Measurements from ENCODE around the gene PIANP. TPM values are rescaled to one million over a fixed set of nuclear protein-coding genes. Genes with fewer than 3 reads are reported as not detected.
"Not testable (repeated sequence)": the region's sequence is repeated elsewhere in the genome, so short reads cannot be mapped to it uniquely, and the experiment has no call there.

Gene PIANP
- polyA plus RNA-seq, result under 1 TPM; 0.10 to 0.28 TPM

GRCh38 chr12:6700646-6701051 is at the start of gene PIANP:
Gene PIANP (minus strand): TSS chr12:6700815. CDS start chr12:6698061, 2,754 bp downstream.
- Histone ChIP-seq H3K36me3 (ENCODE audit: control insufficient read depth in 2 of 2, insufficient read depth in 2 of 2, low read length in 1 of 2) (no peaks in the 10 kb centered on the region), H3K9me3 (ENCODE audit: control insufficient read depth in 2 of 2, insufficient read depth in 1 of 2, low read depth in 1 of 2, low read length in 1 of 2) (no peaks in the 10 kb centered on the region), H3K4me1 (ENCODE audit: control insufficient read depth in 2 of 2, insufficient read depth in 2 of 2, low read length in 1 of 2) (peaks cover 3 to 7% of the 10 kb centered on the region in 2 donors), H3K27me3 (ENCODE audit: control insufficient read depth in 1 of 2, insufficient read depth in 2 of 2, low read length in 2 of 2) (peaks cover 2 to 18% of the 10 kb centered on the region in 2 donors), H3K27ac (ENCODE audit: low read depth in 2 of 2, low read length in 1 of 2) (no peak within 1 kb of the TSS), H3K4me3 (ENCODE audit: low read depth in 1 of 2, low read length in 2 of 2) (peak within 1 kb of the TSS; percentile 33 to 41)
- 0 to 1% methylated on average over 11 to 42 of the region's 43 CpGs for WGBS, 2 donors

- Histone ChIP-seq H3K36me3 (ENCODE audit: control insufficient read depth in 2 of 2, insufficient read depth in 2 of 2, low read length in 1 of 2) (peaks cover 7 to 47% of the 10 kb centered on the region in 2 donors), H3K4me1 (ENCODE audit: control insufficient read depth in 2 of 2, insufficient read depth in 2 of 2, low read length in 1 of 2) (peaks cover 0 to 4% of the 10 kb centered on the region in 2 donors), H3K27me3 (ENCODE audit: control insufficient read depth in 1 of 2, insufficient read depth in 2 of 2, low read length in 2 of 2) (no peaks in the 10 kb centered on the region), H3K27ac (ENCODE audit: low read depth in 2 of 2, low read length in 1 of 2) (no peak overlapping the region), H3K9me3 (ENCODE audit: control insufficient read depth in 2 of 2, insufficient read depth in 1 of 2, low read depth in 1 of 2, low read length in 1 of 2) (no peaks in the 10 kb centered on the region), H3K4me3 (ENCODE audit: low read depth in 1 of 2, low read length in 2 of 2) (no peak overlapping the region)
- 93 to 95% methylated on average over 28 of the region's 28 CpGs for WGBS, 2 donors
These were observed 48.1 kb upstream of the PIANP start for GRCh38 chr12:6748761-6749160.

- no peak overlapping the region for H3K27ac ChIP-seq (ENCODE audit: low read depth in 2 of 2, low read length in 1 of 2)
- WGBS, 2 donors, result 67 to 70% methylated on average over 4 of the region's 4 CpGs
- no peaks in the 10 kb centered on the region for H3K27me3 ChIP-seq (ENCODE audit: control insufficient read depth in 1 of 2, insufficient read depth in 2 of 2, low read length in 2 of 2)
- peaks cover 7 to 47% of the 10 kb centered on the region in 2 donors for H3K36me3 ChIP-seq (ENCODE audit: control insufficient read depth in 2 of 2, insufficient read depth in 2 of 2, low read length in 1 of 2)
- H3K9me3 ChIP-seq (ENCODE audit: control insufficient read depth in 2 of 2, insufficient read depth in 1 of 2, low read depth in 1 of 2, low read length in 1 of 2), result no peaks in the 10 kb centered on the region
- peaks cover 0 to 4% of the 10 kb centered on the region in 2 donors for H3K4me1 ChIP-seq (ENCODE audit: control insufficient read depth in 2 of 2, insufficient read depth in 2 of 2, low read length in 1 of 2)
- no peak overlapping the region for H3K4me3 ChIP-seq (ENCODE audit: low read depth in 1 of 2, low read length in 2 of 2)
These were observed 46.6 kb upstream of the PIANP start for GRCh38 chr12:6747216-6747615.

- Histone ChIP-seq H3K27me3 (ENCODE audit: control insufficient read depth in 1 of 2, insufficient read depth in 2 of 2, low read length in 2 of 2) (no peaks in the 10 kb centered on the region), H3K36me3 (ENCODE audit: control insufficient read depth in 2 of 2, insufficient read depth in 2 of 2, low read length in 1 of 2) (peaks cover 7 to 44% of the 10 kb centered on the region in 2 donors), H3K4me3 (ENCODE audit: low read depth in 1 of 2, low read length in 2 of 2) (no peak overlapping the region), H3K9me3 (ENCODE audit: control insufficient read depth in 2 of 2, insufficient read depth in 1 of 2, low read depth in 1 of 2, low read length in 1 of 2) (no peaks in the 10 kb centered on the region), H3K4me1 (ENCODE audit: control insufficient read depth in 2 of 2, insufficient read depth in 2 of 2, low read length in 1 of 2) (no peaks in the 10 kb centered on the region), H3K27ac (ENCODE audit: low read depth in 2 of 2, low read length in 1 of 2) (peak overlapping the region in 1 of 2 donors; percentile 6)
- 50 to 55% methylated on average over 13 of the region's 13 CpGs for WGBS, 2 donors
These were observed 45.3 kb upstream of the PIANP start for GRCh38 chr12:6745741-6746525.

- WGBS, 2 donors, result 60 to 63% methylated on average over 7 of the region's 7 CpGs
- not testable (repeated sequence) for H3K4me3 ChIP-seq (ENCODE audit: low read depth in 1 of 2, low read length in 2 of 2); H3K27ac ChIP-seq (ENCODE audit: low read depth in 2 of 2, low read length in 1 of 2); H3K27me3 ChIP-seq (ENCODE audit: control insufficient read depth in 1 of 2, insufficient read depth in 2 of 2, low read length in 2 of 2); H3K9me3 ChIP-seq (ENCODE audit: control insufficient read depth in 2 of 2, insufficient read depth in 1 of 2, low read depth in 1 of 2, low read length in 1 of 2); H3K4me1 ChIP-seq (ENCODE audit: control insufficient read depth in 2 of 2, insufficient read depth in 2 of 2, low read length in 1 of 2)
- peaks cover 3 to 22% of the 10 kb centered on the region in 2 donors for H3K36me3 ChIP-seq (ENCODE audit: control insufficient read depth in 2 of 2, insufficient read depth in 2 of 2, low read length in 1 of 2)
These were observed 42.7 kb upstream of the PIANP start for GRCh38 chr12:6743300-6743699.

- H3K27ac ChIP-seq (ENCODE audit: low read depth in 2 of 2, low read length in 1 of 2), result no peak overlapping the region
- H3K36me3 ChIP-seq (ENCODE audit: control insufficient read depth in 2 of 2, insufficient read depth in 2 of 2, low read length in 1 of 2), result peaks cover 3 to 18% of the 10 kb centered on the region in 2 donors
- 67 to 75% methylated on average over 3 of the region's 3 CpGs for WGBS, 2 donors
- H3K27me3 ChIP-seq (ENCODE audit: control insufficient read depth in 1 of 2, insufficient read depth in 2 of 2, low read length in 2 of 2), result no peaks in the 10 kb centered on the region
- H3K4me1 ChIP-seq (ENCODE audit: control insufficient read depth in 2 of 2, insufficient read depth in 2 of 2, low read length in 1 of 2), result no peaks in the 10 kb centered on the region
- H3K4me3 ChIP-seq (ENCODE audit: low read depth in 1 of 2, low read length in 2 of 2), result no peak overlapping the region
- H3K9me3 ChIP-seq (ENCODE audit: control insufficient read depth in 2 of 2, insufficient read depth in 1 of 2, low read depth in 1 of 2, low read length in 1 of 2), result no peaks in the 10 kb centered on the region
These were observed 42.2 kb upstream of the PIANP start for GRCh38 chr12:6742834-6743233.

- H3K36me3 ChIP-seq (ENCODE audit: control insufficient read depth in 2 of 2, insufficient read depth in 2 of 2, low read length in 1 of 2), result peaks cover 0 to 11% of the 10 kb centered on the region in 2 donors
- not testable (repeated sequence) for H3K27me3 ChIP-seq (ENCODE audit: control insufficient read depth in 1 of 2, insufficient read depth in 2 of 2, low read length in 2 of 2); H3K4me1 ChIP-seq (ENCODE audit: control insufficient read depth in 2 of 2, insufficient read depth in 2 of 2, low read length in 1 of 2); H3K9me3 ChIP-seq (ENCODE audit: control insufficient read depth in 2 of 2, insufficient read depth in 1 of 2, low read depth in 1 of 2, low read length in 1 of 2); H3K4me3 ChIP-seq (ENCODE audit: low read depth in 1 of 2, low read length in 2 of 2); H3K27ac ChIP-seq (ENCODE audit: low read depth in 2 of 2, low read length in 1 of 2)
- 77 to 83% methylated on average over 8 to 12 of the region's 12 CpGs for WGBS, 2 donors
These were observed 41.5 kb upstream of the PIANP start for GRCh38 chr12:6742080-6742479.

- H3K27me3 ChIP-seq (ENCODE audit: control insufficient read depth in 1 of 2, insufficient read depth in 2 of 2, low read length in 2 of 2), result no peaks in the 10 kb centered on the region
- WGBS, 2 donors, result 94 to 95% methylated on average over 5 of the region's 5 CpGs
- H3K9me3 ChIP-seq (ENCODE audit: control insufficient read depth in 2 of 2, insufficient read depth in 1 of 2, low read depth in 1 of 2, low read length in 1 of 2), result no peaks in the 10 kb centered on the region
- H3K36me3 ChIP-seq (ENCODE audit: control insufficient read depth in 2 of 2, insufficient read depth in 2 of 2, low read length in 1 of 2), result peaks cover 0 to 5% of the 10 kb centered on the region in 2 donors
- H3K4me3 ChIP-seq (ENCODE audit: low read depth in 1 of 2, low read length in 2 of 2), result no peak overlapping the region
- no peak overlapping the region for H3K27ac ChIP-seq (ENCODE audit: low read depth in 2 of 2, low read length in 1 of 2)
- no peaks in the 10 kb centered on the region for H3K4me1 ChIP-seq (ENCODE audit: control insufficient read depth in 2 of 2, insufficient read depth in 2 of 2, low read length in 1 of 2)
These were observed 36.1 kb upstream of the PIANP start for GRCh38 chr12:6736754-6737153.

GRCh38 chr12:6735448-6736191 is 35.0 kb upstream of the PIANP start:
- Histone ChIP-seq H3K4me1 (ENCODE audit: control insufficient read depth in 2 of 2, insufficient read depth in 2 of 2, low read length in 1 of 2) (no peaks in the 10 kb centered on the region), H3K27me3 (ENCODE audit: control insufficient read depth in 1 of 2, insufficient read depth in 2 of 2, low read length in 2 of 2) (no peaks in the 10 kb centered on the region), H3K4me3 (ENCODE audit: low read depth in 1 of 2, low read length in 2 of 2) (no peak overlapping the region), H3K36me3 (ENCODE audit: control insufficient read depth in 2 of 2, insufficient read depth in 2 of 2, low read length in 1 of 2) (peaks cover 10 to 14% of the 10 kb centered on the region in 2 donors), H3K27ac (ENCODE audit: low read depth in 2 of 2, low read length in 1 of 2) (peak overlapping the region in 1 of 2 donors; percentile 16), H3K9me3 (ENCODE audit: control insufficient read depth in 2 of 2, insufficient read depth in 1 of 2, low read depth in 1 of 2, low read length in 1 of 2) (no peaks in the 10 kb centered on the region)
- 31 to 33% methylated on average over 8 of the region's 8 CpGs for WGBS, 2 donors

Data from esophagus (tissue), 2 donors.